ENCODE data around the gene DCD.
"Not testable (repeated sequence)": the region's sequence is repeated elsewhere in the genome, so short reads cannot be mapped to it uniquely, and the experiment has no call there.

The DCD gene

GRCh38 chr12:54666008-54666407 is 17.8 kb upstream of the DCD start:
- ChIA-PET CTCF (no interaction called here), POLR2A (no interaction called here)
- DNase-seq (ENCODE audit: extremely low spot score): no peak
- TF ChIP-seq CTCF (IDR thresholded peaks at IDR 0.05; ENCODE audit: control extremely low read depth, extremely low read depth, low read depth, missing control alignments): no peak

- CTCF ChIA-PET: interaction anchor here (0.8 kb wide), 1 partner anchor 9 kb away, joined by 3 read pairs; no protein-coding TSS in a partner anchor
- POLR2A ChIA-PET: not testable (repeated sequence)
Observed at GRCh38 chr12:54665022-54665635, 17.0 kb upstream of the DCD start.

DNA sequence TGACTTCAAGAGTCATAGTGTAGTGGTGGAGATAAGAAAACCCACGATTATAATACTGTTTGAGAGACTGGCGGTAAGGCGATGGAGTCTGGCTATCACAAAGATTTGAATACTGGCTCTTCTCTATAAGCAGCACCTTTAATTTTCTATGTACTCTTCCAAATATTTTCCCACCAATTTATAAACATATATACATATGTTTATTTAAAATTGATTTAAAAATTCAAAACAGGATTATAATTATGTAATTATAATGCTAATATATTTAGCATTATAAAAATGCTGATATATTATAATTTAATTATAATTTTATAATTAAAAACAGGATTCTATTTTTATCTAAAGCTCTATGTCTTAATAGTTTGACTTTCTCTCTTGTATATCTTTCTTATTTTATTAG is 15.4 kb upstream of the DCD start:
- no peak for TF ChIP-seq CTCF (IDR thresholded peaks at IDR 0.05; ENCODE audit: control extremely low read depth, extremely low read depth, low read depth, missing control alignments)
- ChIA-PET CTCF (interaction anchor here (1.0 to 1.4 kb wide), 2 partner anchors 16 to 67 kb away, joined by 3 read pairs; no protein-coding TSS in a partner anchor), POLR2A (no interaction called here)
- DNase-seq (ENCODE audit: extremely low spot score): no peak

More at GRCh38 chr12:54665022-54665635, 17.0 kb upstream of the DCD start:
- DNase-seq (ENCODE audit: extremely low spot score): not testable (repeated sequence)

DNA sequence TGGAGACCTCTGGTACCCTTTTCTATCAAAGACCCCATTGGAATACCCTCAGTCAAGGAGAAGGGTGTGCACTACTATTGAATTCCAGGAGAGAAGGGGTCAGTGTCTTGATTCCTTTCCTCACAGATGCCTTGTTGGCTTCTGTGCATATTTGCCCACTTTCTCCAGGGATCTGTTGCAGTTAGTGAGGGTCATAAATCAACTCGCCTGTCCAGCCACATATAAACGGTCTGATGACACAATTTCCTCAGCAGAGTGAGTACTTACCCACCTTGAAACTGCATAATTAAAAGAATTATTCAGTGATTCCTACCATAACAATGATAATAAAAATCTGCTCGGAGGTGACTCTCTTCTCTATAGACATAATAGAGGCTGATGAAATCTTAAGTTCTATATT is 13.9 kb upstream of the DCD start:
- TF ChIP-seq CTCF (IDR thresholded peaks at IDR 0.05; ENCODE audit: control extremely low read depth, extremely low read depth, low read depth, missing control alignments): no peak
- CTCF ChIA-PET: interaction anchor here (1.1 to 1.3 kb wide), 2 partner anchors 18 to 29 kb away, joined by 3 to 4 read pairs; no protein-coding TSS in a partner anchor
- POLR2A ChIA-PET: no interaction called here
- no peak for DNase-seq (ENCODE audit: extremely low spot score)

- POLR2A ChIA-PET: no interaction called here
- CTCF ChIA-PET: interaction anchor here (1.1 to 1.3 kb wide), 3 partner anchors 18 to 30 kb away, joined by 3 to 4 read pairs (median 4); no protein-coding TSS in a partner anchor
- no peak for DNase-seq (ENCODE audit: extremely low spot score)
- TF ChIP-seq CTCF (IDR thresholded peaks at IDR 0.05; ENCODE audit: control extremely low read depth, extremely low read depth, low read depth, missing control alignments): no peak
Observed at GRCh38 chr12:54661048-54661447, 12.9 kb upstream of the DCD start.

- DNase-seq (ENCODE audit: extremely low spot score): no peak
- ChIA-PET CTCF (interaction anchor here (1.2 to 5.8 kb wide), 6 partner anchors 10 to 30 kb away, joined by 3 to 74 read pairs (median 10); partner anchors contain the start of gene DCD), POLR2A (no interaction called here)
- no peak for TF ChIP-seq CTCF (IDR thresholded peaks at IDR 0.05; ENCODE audit: control extremely low read depth, extremely low read depth, low read depth, missing control alignments)
Observed at GRCh38 chr12:54660320-54660962, 12.3 kb upstream of the DCD start.
